Loucy (cell line): ENCODE results near the gene CREBBP.

Experiments used
- H2AFZ ChIP-seq: fragments of 200-600 bp; sonication (generic); 2 replicates; pipeline ENCODE4 v1.6.0; 2016; ENCODE audit warnings: antibody characterized with exemption, mild to moderate bottlenecking, low read length, moderate library complexity
- H3F3A ChIP-seq: fragments of 200-600 bp; 2 replicates; pipeline ENCODE4 v1.6.0; 2016; ENCODE audit warnings: antibody characterized with exemption, low read depth, mild to moderate bottlenecking
- H3K27me3 ChIP-seq: fragments of 200-600 bp; sonication (generic); 2 replicates; pipeline ENCODE4 v1.6.1; 2014; ENCODE audit warnings: low read length, mild to moderate bottlenecking; ENCODE audit not compliant: insufficient read depth, poor library complexity, severe bottlenecking
- H3K36me3 ChIP-seq: fragments of 200-600 bp; sonication (generic); 2 replicates; pipeline ENCODE4 v1.6.1; 2016; ENCODE audit warnings: low read length; ENCODE audit not compliant: insufficient read depth
- H3K4me1 ChIP-seq: fragments of 200-600 bp; sonication (generic); 2 replicates; pipeline ENCODE4 v1.5.1; 2014; ENCODE audit warnings: low read length, mild to moderate bottlenecking; ENCODE audit not compliant: insufficient read depth, poor library complexity, severe bottlenecking
- H3K4me2 ChIP-seq: fragments of 200-600 bp; sonication (generic); 2 replicates; pipeline ENCODE4 v1.6.0; 2014; ENCODE audit warnings: antibody characterized with exemption, low read length, low read depth, mild to moderate bottlenecking; ENCODE audit not compliant: poor library complexity, severe bottlenecking
- H3K4me3 ChIP-seq: fragments of 200-600 bp; sonication (generic); 2 replicates; pipeline ENCODE4 v1.5.1; 2014; ENCODE audit warnings: low read length, mild to moderate bottlenecking, mixed read lengths; ENCODE audit not compliant: poor library complexity, severe bottlenecking
- H3K79me2 ChIP-seq: fragments of 200-600 bp; sonication (generic); 2 replicates; pipeline ENCODE4 v1.6.1; 2014; ENCODE audit warnings: low read length; ENCODE audit not compliant: insufficient read depth
- H3K9ac ChIP-seq: fragments of 200-600 bp; sonication (generic); 2 replicates; pipeline ENCODE4 v1.6.0; 2014; ENCODE audit warnings: mild to moderate bottlenecking, low read depth, low read length, moderate library complexity; ENCODE audit not compliant: poor library complexity, severe bottlenecking
- H3K9me2 ChIP-seq: fragments of 200-600 bp; sonication (generic); replicated peaks from 2 replicates; pipeline ENCODE4 v1.6.1; 2016; ENCODE audit warnings: low read depth, low read length, mixed read lengths
- H3K9me3 ChIP-seq: fragments of 200-600 bp; sonication (generic); 2 replicates; pipeline ENCODE4 v1.6.1; 2014; ENCODE audit warnings: mild to moderate bottlenecking, antibody characterized with exemption, low read length, low read depth; ENCODE audit not compliant: insufficient read depth
- H4K20me1 ChIP-seq: fragments of 200-600 bp; sonication (generic); 2 replicates; pipeline ENCODE4 v1.6.0; 2014; ENCODE audit warnings: antibody characterized with exemption, low read length, mild to moderate bottlenecking; ENCODE audit not compliant: insufficient read depth, poor library complexity, severe bottlenecking
- CTCF ChIP-seq: fragments of 200-600 bp; sonication (generic); conservative IDR thresholded peaks from 2 replicates; pipeline ENCODE4 v1.5.1; 2014; ENCODE audit warnings: mild to moderate bottlenecking, antibody characterized with exemption, low read length
- EZH2phosphoT487 ChIP-seq: fragments of 200-600 bp; IDR thresholded peaks from 2 replicates; pipeline ENCODE4 v1.6.1; 2018; ENCODE audit warnings: antibody characterized with exemption, mild to moderate bottlenecking, moderate library complexity, borderline replicate concordance

CREBBP gene

GRCh38 chr16:3694051-3694450 is 186.5 kb downstream of the CREBBP start:
- H3K4me2 ChIP-seq = no peak overlapping the region
- H3K4me3 ChIP-seq = no peak overlapping the region
- peaks cover 28% of the 10 kb centered on the region for H3K27me3 ChIP-seq
- no peaks in the 10 kb centered on the region for H3K9me3 ChIP-seq
- no peaks in the 10 kb centered on the region for H3F3A ChIP-seq
- TF ChIP-seq EZH2phosphoT487 (no peak), CTCF (no peak)
- H3K9me2 ChIP-seq = no peaks in the 10 kb centered on the region
- H3K36me3 ChIP-seq = no peaks in the 10 kb centered on the region
- H4K20me1 ChIP-seq = no peaks in the 10 kb centered on the region
- no peak overlapping the region for H2AFZ ChIP-seq
- no peaks in the 10 kb centered on the region for H3K4me1 ChIP-seq
- no peaks in the 10 kb centered on the region for H3K79me2 ChIP-seq
- no peak overlapping the region for H3K9ac ChIP-seq

GRCh38 chr16:3691761-3692160 is 188.8 kb downstream of the CREBBP start:
- Histone ChIP-seq H3K36me3 (no peaks in the 10 kb centered on the region), H3K4me1 (no peaks in the 10 kb centered on the region), H3K79me2 (no peaks in the 10 kb centered on the region)

GRCh38 chr16:3690980-3691720 is 189.4 kb downstream of the CREBBP start:
- H3K27me3 ChIP-seq = peaks cover 11% of the 10 kb centered on the region
- H3F3A ChIP-seq = no peaks in the 10 kb centered on the region
- no peaks in the 10 kb centered on the region for H3K36me3 ChIP-seq
- no peaks in the 10 kb centered on the region for H3K9me3 ChIP-seq
- no peak overlapping the region for H3K4me2 ChIP-seq
- H3K9ac ChIP-seq = no peak overlapping the region
- H3K79me2 ChIP-seq = no peaks in the 10 kb centered on the region
- no peaks in the 10 kb centered on the region for H3K9me2 ChIP-seq
- H4K20me1 ChIP-seq = no peaks in the 10 kb centered on the region
- no peak overlapping the region for H3K4me3 ChIP-seq
- no peaks in the 10 kb centered on the region for H3K4me1 ChIP-seq
- TF ChIP-seq CTCF = no peak
- H2AFZ ChIP-seq = no peak overlapping the region

More at GRCh38 chr16:3691761-3692160, 188.8 kb downstream of the CREBBP start:
- Histone ChIP-seq H3K9ac (no peak overlapping the region), H3K4me2 (no peak overlapping the region), H3K9me3 (no peaks in the 10 kb centered on the region), H2AFZ (no peak overlapping the region), H3K4me3 (no peak overlapping the region), H3F3A (no peaks in the 10 kb centered on the region), H4K20me1 (no peaks in the 10 kb centered on the region), H3K27me3 (peaks cover 17% of the 10 kb centered on the region), H3K9me2 (no peaks in the 10 kb centered on the region)
- no peak for TF ChIP-seq EZH2phosphoT487
- TF ChIP-seq CTCF = no peak
